HepG2 (cell line): ENCODE data around the gene B4GALT5. TPM values are rescaled to one million over a fixed set of nuclear protein-coding genes. Genes with fewer than 3 reads are reported as not detected.

ENCODE experiments used
- HCFC1 ChIP-seq: fragments of 150-350 bp; IDR thresholded peaks from 2 replicates; pipeline ENCODE4 v1.6.1; 2014; ENCODE audit warnings: low read depth, low read length
- HDAC6 ChIP-seq: fragments of 200-600 bp; sonication (generic); IDR thresholded peaks from 2 replicates; pipeline ENCODE4 v1.7.0; 2017; ENCODE audit warnings: mild to moderate bottlenecking, antibody characterized with exemption, low read length, low read depth
- IKZF4 ChIP-seq: sonication (generic); formaldehyde crosslinking; IDR thresholded peaks from 2 replicates; pipeline ENCODE4 v1.5.1; 2020; ENCODE audit warnings: borderline replicate concordance, mild to moderate bottlenecking, low read depth, missing genetic modification reagents; ENCODE audit errors: not compliant biosample characterization
- MBNL3 ChIP-seq: fragments of 250-450 bp; sonication (Bioruptor Pico); conservative IDR thresholded peaks from 2 replicates; pipeline ENCODE4 v1.8.0; 2022; ENCODE audit warnings: mild to moderate bottlenecking, inconsistent platforms
- RXRA ChIP-seq: sonication (generic); formaldehyde crosslinking; IDR thresholded peaks from 2 replicates; pipeline ENCODE4 v1.5.1; 2020; ENCODE audit warnings: missing genetic modification reagents
- ZNF24 ChIP-seq: fragments of 450-650 bp; IDR thresholded peaks from 2 replicates; pipeline ENCODE4 v1.6.1; 2017; ENCODE audit warnings: antibody characterized with exemption, mild to moderate bottlenecking
- ZNF331 ChIP-seq: sonication (generic); formaldehyde crosslinking; IDR thresholded peaks from 2 replicates; pipeline ENCODE4 v1.4.0; 2020; ENCODE audit warnings: missing genetic modification reagents
- polyA plus RNA-seq, 8 experiments: library from polyadenylated mRNA; depleted of rRNA in 3 of 8; stranded (reverse) in 7 of 8; unstranded in 1 of 8; fragments of >200 nt; fragmentation: Illumina TruSeq in 4 of 8; extraction: Trizol in 4 of 8; gene quantifications; 2 replicates each; pipeline versions ENCODE4 v1.2.1 to v1.2.3, GENCODE V29; 2011 to 2016; ENCODE audit warnings: low read depth in 4 of 8, missing spikeins in 1 of 8, mixed read lengths in 1 of 8; ENCODE audit not compliant: insufficient read depth in 1 of 8
- total RNA-seq, 5 experiments: library from RNA; depleted of rRNA; stranded (reverse); fragments of >200 nt; fragmentation: Illumina TruSeq; extraction: Trizol; gene quantifications; 2 replicates each; pipeline ENCODE4 v1.2.3, GENCODE V29; 2016; ENCODE audit warnings: low read depth in 1 of 5
- TF ChIP-seq, protein P1 (sequence below): sonication (generic); formaldehyde crosslinking; IDR thresholded peaks from 2 replicates; pipeline ENCODE4 v1.4.0; 2020; ENCODE audit warnings: low read depth, missing genetic modification reagents
- TF ChIP-seq, protein P2 (sequence below): IDR thresholded peaks from 2 replicates; pipeline ENCODE4 v1.6.1; 2012; ENCODE audit warnings: inconsistent platforms
- TF ChIP-seq, protein P3 (sequence below), 2 experiments: sonication (generic) in 1 of 2; formaldehyde crosslinking in 1 of 2; IDR thresholded peaks; 2 replicates each; pipeline versions ENCODE4 v1.4.0 to v1.6.1; 2018 to 2020; ENCODE audit warnings: missing genetic modification reagents in 2 of 2, borderline replicate concordance in 1 of 2, low read depth in 1 of 2, mild to moderate bottlenecking in 1 of 2, missing biosample characterization in 1 of 2
- TF ChIP-seq, protein P4 (sequence below): sonication (generic); formaldehyde crosslinking; IDR thresholded peaks from 2 replicates; pipeline ENCODE4 v1.4.0; 2020; ENCODE audit warnings: missing genetic modification reagents; ENCODE audit errors: not compliant biosample characterization
- TF ChIP-seq, protein P5 (sequence below): sonication (generic); formaldehyde crosslinking; IDR thresholded peaks from 2 replicates; pipeline ENCODE4 v1.4.0; 2020; ENCODE audit warnings: missing genetic modification reagents
- TF ChIP-seq, protein P6 (sequence below): sonication (generic); formaldehyde crosslinking; IDR thresholded peaks from 2 replicates; pipeline ENCODE4 v1.4.0; 2020; ENCODE audit warnings: mild to moderate bottlenecking, missing genetic modification reagents, borderline replicate concordance
- TF ChIP-seq, protein P7 (sequence below): sonication (generic); formaldehyde crosslinking; IDR thresholded peaks from 2 replicates; pipeline ENCODE4 v1.5.0; 2020; ENCODE audit warnings: missing genetic modification reagents
- TF ChIP-seq, protein P8 (sequence below): fragments of 450-650 bp; IDR thresholded peaks from 2 replicates; pipeline ENCODE4 v1.6.1; 2017; ENCODE audit warnings: mild to moderate bottlenecking

B4GALT5 gene
- total and polyA plus RNA-seq, 2 of the 13 experiments (the other 11 are each of a cell fraction or from before 2014, with no cell fraction given): 27.3 to 30.9 TPM

DNA sequence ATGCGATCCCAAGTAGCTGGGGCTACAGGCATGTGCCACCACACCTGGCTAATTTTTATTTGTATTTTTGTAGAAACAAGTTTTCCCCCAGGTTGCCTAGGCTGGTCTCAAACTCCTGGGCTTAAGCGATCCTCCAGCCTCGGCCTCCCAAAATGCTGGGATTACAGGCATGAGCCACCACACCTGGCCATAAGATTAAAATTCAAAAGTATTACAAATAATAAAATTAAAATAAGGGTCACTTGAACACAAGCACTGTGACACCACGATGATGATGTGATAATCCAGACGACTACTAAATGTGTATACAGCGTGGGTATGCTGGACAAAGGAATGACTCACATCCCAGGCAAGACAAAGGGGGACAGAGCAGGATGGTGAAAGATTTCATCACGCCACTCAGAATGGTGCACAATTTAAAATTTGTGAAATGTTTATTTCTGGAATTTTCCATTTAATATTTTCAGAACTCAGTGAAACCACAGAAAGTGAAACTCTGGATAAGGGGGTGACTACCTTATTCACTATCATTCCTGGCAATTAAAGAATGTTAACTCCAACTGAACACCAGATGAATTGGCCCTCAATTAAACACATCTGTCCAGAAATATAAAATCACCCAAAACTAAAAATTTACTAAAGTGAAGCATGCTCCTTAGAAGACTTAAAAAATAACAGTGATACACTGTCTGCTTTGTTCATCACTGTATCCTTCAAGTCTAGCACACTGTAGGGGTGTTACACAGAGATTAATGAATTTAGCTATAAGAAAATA is 13.1 kb downstream of the B4GALT5 start (continued):
- TF ChIP-seq, protein P1, sequence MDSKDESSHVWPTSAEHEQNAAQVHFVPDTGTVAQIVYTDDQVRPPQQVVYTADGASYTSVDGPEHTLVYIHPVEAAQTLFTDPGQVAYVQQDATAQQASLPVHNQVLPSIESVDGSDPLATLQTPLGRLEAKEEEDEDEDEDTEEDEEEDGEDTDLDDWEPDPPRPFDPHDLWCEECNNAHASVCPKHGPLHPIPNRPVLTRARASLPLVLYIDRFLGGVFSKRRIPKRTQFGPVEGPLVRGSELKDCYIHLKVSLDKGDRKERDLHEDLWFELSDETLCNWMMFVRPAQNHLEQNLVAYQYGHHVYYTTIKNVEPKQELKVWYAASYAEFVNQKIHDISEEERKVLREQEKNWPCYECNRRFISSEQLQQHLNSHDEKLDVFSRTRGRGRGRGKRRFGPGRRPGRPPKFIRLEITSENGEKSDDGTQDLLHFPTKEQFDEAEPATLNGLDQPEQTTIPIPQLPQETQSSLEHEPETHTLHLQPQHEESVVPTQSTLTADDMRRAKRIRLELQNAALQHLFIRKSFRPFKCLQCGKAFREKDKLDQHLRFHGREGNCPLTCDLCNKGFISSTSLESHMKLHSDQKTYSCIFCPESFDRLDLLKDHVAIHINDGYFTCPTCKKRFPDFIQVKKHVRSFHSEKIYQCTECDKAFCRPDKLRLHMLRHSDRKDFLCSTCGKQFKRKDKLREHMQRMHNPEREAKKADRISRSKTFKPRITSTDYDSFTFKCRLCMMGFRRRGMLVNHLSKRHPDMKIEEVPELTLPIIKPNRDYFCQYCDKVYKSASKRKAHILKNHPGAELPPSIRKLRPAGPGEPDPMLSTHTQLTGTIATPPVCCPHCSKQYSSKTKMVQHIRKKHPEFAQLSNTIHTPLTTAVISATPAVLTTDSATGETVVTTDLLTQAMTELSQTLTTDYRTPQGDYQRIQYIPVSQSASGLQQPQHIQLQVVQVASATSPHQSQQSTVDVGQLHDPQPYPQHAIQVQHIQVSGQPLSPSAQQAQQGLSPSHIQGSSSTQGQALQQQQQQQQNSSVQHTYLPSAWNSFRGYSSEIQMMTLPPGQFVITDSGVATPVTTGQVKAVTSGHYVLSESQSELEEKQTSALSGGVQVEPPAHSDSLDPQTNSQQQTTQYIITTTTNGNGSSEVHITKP (CRISPR knock-in tag): no peak
- no peak for TF ChIP-seq MBNL3
- TF ChIP-seq HCFC1: no peak
- TF ChIP-seq, protein P2, sequence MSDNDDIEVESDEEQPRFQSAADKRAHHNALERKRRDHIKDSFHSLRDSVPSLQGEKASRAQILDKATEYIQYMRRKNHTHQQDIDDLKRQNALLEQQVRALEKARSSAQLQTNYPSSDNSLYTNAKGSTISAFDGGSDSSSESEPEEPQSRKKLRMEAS: no peak
- no peak for TF ChIP-seq ZNF331
- TF ChIP-seq RXRA (CRISPR knock-in tag): no peak
- TF ChIP-seq, protein P3, sequence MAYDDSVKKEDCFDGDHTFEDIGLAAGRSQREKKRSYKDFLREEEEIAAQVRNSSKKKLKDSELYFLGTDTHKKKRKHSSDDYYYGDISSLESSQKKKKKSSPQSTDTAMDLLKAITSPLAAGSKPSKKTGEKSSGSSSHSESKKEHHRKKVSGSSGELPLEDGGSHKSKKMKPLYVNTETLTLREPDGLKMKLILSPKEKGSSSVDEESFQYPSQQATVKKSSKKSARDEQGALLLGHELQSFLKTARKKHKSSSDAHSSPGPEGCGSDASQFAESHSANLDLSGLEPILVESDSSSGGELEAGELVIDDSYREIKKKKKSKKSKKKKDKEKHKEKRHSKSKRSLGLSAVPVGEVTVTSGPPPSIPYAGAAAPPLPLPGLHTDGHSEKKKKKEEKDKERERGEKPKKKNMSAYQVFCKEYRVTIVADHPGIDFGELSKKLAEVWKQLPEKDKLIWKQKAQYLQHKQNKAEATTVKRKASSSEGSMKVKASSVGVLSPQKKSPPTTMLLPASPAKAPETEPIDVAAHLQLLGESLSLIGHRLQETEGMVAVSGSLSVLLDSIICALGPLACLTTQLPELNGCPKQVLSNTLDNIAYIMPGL (CRISPR knock-in tag; IDR thresholded peaks at IDR 0.05; ENCODE audit: borderline replicate concordance in 1 of 2, low read depth in 1 of 2): no peak
- TF ChIP-seq ZNF24: no peak
- TF ChIP-seq, protein P4, sequence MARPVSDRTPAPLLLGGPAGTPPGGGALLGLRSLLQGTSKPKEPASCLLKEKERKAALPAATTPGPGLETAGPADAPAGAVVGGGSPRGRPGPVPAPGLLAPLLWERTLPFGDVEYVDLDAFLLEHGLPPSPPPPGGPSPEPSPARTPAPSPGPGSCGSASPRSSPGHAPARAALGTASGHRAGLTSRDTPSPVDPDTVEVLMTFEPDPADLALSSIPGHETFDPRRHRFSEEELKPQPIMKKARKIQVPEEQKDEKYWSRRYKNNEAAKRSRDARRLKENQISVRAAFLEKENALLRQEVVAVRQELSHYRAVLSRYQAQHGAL (CRISPR knock-in tag): no peak
- no peak for TF ChIP-seq HDAC6
- no peak for TF ChIP-seq IKZF4 (CRISPR knock-in tag)
- TF ChIP-seq, protein P5, sequence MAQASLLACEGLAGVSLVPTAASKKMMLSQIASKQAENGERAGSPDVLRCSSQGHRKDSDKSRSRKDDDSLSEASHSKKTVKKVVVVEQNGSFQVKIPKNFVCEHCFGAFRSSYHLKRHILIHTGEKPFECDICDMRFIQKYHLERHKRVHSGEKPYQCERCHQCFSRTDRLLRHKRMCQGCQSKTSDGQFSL (CRISPR knock-in tag): no peak
- TF ChIP-seq, protein P6, sequence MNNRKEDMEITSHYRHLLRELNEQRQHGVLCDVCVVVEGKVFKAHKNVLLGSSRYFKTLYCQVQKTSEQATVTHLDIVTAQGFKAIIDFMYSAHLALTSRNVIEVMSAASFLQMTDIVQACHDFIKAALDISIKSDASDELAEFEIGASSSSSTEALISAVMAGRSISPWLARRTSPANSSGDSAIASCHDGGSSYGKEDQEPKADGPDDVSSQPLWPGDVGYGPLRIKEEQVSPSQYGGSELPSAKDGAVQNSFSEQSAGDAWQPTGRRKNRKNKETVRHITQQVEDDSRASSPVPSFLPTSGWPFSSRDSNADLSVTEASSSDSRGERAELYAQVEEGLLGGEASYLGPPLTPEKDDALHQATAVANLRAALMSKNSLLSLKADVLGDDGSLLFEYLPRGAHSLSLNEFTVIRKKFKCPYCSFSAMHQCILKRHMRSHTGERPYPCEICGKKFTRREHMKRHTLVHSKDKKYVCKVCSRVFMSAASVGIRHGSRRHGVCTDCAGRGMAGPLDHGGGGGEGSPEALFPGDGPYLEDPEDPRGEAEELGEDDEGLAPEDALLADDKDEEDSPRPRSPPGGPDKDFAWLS (CRISPR knock-in tag): no peak
- TF ChIP-seq, protein P7, sequence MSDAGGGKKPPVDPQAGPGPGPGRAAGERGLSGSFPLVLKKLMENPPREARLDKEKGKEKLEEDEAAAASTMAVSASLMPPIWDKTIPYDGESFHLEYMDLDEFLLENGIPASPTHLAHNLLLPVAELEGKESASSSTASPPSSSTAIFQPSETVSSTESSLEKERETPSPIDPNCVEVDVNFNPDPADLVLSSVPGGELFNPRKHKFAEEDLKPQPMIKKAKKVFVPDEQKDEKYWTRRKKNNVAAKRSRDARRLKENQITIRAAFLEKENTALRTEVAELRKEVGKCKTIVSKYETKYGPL (CRISPR knock-in tag): no peak
- TF ChIP-seq, protein P8, sequence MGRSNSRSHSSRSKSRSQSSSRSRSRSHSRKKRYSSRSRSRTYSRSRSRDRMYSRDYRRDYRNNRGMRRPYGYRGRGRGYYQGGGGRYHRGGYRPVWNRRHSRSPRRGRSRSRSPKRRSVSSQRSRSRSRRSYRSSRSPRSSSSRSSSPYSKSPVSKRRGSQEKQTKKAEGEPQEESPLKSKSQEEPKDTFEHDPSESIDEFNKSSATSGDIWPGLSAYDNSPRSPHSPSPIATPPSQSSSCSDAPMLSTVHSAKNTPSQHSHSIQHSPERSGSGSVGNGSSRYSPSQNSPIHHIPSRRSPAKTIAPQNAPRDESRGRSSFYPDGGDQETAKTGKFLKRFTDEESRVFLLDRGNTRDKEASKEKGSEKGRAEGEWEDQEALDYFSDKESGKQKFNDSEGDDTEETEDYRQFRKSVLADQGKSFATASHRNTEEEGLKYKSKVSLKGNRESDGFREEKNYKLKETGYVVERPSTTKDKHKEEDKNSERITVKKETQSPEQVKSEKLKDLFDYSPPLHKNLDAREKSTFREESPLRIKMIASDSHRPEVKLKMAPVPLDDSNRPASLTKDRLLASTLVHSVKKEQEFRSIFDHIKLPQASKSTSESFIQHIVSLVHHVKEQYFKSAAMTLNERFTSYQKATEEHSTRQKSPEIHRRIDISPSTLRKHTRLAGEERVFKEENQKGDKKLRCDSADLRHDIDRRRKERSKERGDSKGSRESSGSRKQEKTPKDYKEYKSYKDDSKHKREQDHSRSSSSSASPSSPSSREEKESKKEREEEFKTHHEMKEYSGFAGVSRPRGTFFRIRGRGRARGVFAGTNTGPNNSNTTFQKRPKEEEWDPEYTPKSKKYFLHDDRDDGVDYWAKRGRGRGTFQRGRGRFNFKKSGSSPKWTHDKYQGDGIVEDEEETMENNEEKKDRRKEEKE: no peak
